Left forelimb (tissue), 1 donor: Measurements from ENCODE around the gene SCGB1D1.
"Not testable (repeated sequence)": the region's sequence is repeated elsewhere in the genome, so short reads cannot be mapped to it uniquely, and the experiment has no call there.

Experiments
- DNase-seq: peaks from one replicate; pipeline ENCODE4 v3.0.0-alpha.2; 2018; ENCODE audit warnings: low spot score

Gene SCGB1D1

DNA sequence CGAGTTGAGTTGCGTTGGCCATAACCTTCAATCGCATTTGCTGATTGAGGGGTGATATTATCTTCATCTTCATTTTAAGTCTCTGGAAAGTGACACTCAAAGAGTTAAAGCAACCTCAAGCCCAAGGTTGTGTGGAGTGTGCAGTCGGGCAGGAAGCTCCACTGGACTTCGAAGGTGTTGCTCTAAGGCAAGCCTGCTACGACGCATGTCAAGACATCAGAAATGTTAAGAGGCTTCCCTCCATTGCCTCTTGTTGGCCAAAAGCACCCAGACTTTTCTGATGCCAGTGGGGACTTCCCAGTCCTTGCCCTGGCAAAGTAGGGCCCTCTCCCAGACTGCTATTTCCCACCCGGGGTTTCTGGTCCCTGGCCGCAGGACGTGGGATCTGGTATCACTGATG lies 23.6 kb upstream of the SCGB1D1 start:
- no peak for DNase-seq

DNA sequence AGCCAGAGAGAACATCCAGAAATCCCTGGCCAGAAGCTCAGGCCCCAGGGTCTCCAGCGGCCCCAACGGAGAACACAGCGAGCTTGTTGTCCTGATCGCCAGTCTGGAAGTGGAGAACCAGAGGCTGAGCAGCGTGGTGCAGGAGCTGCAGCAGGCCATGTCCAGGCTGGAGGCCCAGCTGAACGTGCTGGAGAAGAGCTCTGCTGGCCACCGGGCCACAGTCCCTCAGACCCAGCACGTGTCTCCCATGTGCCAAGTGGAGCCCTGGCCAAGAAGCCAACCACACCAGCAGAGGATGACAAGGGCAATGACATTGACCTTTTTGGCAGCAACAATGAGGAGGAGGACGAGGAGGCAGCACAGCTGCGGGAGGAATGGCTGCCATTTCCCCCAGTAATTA lies 20.6 kb upstream of the SCGB1D1 start:
- no peak for DNase-seq

- no peak for DNase-seq
Measured at GRCh38 chr11:62169935-62170334, 20.1 kb upstream of the SCGB1D1 start.

DNA sequence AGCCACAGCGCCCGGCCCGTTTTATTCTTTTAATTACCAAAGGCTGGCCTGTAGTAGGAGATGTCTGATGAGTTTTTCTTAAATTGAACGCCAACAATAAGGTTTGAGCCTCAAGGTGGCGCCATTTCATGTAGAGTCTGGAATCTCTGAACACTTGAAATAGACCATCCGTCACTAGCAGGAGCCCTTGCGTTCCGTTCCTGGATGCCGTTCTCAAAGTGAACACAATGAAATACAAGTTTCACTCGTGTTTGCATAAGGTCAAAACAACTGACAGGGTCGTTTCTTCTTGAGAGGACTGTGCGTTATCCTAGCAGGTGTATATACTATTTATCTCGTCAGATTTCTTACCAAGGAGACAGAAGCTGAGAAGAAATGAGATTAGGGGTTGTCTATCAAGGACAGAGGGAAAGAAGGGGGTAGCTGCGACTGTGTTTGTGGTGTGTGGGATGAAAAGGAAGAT lies 18.7 kb upstream of the SCGB1D1 start:
- DNase-seq: no peak

- DNase-seq: no peak
Measured at GRCh38 chr11:62172294-62172693, 17.7 kb upstream of the SCGB1D1 start.

- no peak for DNase-seq
Measured at GRCh38 chr11:62176766-62177165, 13.2 kb upstream of the SCGB1D1 start.

DNA sequence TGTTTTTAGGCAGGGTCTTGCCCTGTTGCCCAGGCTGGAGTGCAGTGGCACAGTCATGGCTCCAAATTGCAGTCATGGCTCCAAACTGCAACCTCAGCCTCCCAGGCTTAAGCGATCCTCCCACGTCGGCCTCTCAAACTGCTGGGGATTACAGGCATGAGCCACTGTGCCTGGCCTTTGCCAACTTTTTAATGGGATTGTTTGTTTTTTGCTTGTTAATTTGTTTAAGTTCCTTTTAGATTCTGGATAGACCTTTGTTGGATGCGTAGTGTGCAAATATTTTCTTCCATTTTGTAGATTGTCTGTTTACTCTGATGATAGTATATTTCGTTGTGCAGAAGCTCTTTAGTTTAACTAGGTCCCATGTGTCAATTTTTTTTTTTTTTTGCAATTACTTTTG lies 10.0 kb upstream of the SCGB1D1 start:
- DNase-seq: no peak

DNA sequence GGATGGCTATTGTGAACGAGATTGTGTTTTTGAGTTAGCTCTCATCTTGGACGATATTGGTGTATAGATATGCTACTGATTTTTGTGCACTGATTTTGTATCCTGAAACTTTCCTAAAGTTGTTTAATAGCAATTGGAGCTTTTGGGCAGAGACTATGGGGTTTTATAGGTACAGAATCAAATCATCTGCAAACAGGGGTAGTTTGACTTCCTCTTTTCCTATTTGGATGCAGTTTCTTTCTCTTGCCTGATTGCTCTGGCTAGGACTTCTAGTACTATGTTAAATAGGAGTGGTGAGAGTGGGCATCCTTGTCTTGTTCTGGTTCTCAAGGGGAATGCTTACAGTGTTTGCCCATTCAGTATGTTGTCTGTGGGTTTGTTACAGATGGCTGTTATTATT lies 8.9 kb upstream of the SCGB1D1 start:
- no peak for DNase-seq

GRCh38 chr11:62182147-62182891 lies 7.7 kb upstream of the SCGB1D1 start:
- DNase-seq: no peak

DNA sequence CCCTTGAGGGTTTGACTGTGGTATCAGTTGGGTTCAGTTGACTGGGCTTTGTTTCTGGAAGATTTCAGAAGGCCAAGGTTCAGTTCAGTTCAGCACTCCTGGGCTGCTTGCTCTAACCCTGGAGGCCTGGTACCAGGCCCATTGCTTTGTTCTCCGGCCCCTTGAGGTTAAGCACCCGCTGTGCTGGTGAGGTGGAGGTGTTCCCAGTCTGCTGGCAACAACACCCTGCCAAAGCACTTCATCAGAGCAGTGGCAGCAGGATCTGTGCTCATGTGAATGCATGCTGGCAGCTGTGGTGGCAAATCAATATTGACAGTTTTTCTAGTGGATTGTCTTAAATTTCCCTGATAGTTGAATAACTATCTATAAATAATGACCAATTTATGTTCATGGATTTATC lies 3.8 kb upstream of the SCGB1D1 start:
- no peak for DNase-seq

DNA sequence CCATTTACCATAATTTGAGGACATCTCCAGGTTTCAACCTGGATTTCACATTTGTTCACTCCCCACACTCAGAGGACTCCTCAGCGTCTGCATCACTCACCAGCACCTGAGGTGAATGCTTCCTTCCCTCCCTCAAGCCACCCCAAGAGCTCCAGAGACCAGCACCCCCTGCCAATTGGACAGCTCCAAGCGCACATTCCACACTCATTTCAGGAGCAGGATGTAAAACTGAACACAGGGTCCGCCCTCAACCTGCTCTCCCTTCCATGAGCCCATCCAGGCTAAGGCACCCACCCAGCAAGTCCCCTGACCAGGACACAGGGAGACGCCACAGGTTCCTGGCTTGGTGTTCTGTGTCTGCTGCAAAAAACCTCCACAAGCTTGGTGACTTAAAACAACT lies 3.9 kb downstream of the SCGB1D1 start:
- DNase-seq: no peak

GRCh38 chr11:62195010-62195409 lies 5.0 kb downstream of the SCGB1D1 start:
- DNase-seq: not testable (repeated sequence)

DNA sequence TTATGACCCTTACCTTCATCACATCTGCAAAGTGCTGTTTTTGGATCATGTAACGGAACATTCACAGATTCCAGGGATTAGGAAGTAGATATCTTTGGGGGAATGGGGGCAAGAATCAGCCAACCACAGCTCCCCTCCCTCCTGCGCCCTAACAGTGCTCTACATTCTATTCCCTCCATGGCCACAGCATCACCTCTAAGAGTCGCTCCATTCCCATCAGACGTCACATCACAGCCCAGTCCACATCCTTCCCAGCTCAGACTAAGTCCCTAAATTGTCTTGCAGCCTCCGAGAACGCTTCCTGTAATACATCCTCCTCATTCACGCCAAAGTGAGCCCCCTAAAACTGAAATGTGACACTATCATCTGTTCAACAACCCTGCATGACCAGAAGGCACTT lies 5.9 kb downstream of the SCGB1D1 start:
- no peak for DNase-seq

GRCh38 chr11:62197400-62197799 lies 7.4 kb downstream of the SCGB1D1 start:
- DNase-seq: not testable (repeated sequence)

DNA sequence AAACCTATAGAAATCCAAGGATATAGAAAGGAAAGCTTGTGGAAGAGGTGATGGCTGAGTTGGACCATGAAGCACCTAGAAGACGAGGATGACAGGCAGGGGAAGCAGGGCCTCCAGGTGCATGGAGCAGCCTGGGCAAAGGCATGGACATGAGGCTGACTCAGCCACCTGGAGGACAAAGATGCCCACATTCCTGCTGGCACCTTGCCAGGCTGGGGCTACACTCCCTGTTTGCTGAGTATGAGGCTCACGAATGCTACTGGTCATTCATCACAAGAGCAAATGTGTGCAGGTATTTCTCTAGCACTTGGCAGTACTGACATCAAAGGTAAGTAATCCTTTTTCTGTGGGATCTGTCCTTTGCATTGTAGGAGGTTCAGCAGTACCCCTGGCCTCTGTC lies 11.4 kb downstream of the SCGB1D1 start:
- DNase-seq: no peak

DNA sequence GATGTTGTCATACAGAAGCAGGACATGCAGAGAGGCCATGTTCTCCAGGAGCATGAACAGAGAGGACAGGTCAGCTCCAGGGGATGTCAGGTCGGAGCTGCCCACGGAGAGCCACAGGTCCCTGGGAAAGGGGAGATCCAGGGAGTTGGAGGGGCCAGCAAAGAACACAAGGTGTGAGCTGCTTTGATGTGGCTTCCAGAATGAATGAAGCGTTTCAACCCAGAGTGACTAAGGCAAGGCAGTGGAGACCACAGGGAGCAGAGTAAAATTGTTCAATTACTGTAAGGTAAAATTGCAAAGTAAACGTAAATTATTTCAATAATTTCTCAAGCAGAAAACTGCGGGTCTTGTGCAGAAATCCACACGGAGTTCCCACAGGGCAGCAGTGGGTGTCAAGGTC lies 12.9 kb downstream of the SCGB1D1 start:
- no peak for DNase-seq

- DNase-seq: no peak
Measured at GRCh38 chr11:62204430-62204829, 14.4 kb downstream of the SCGB1D1 start.

GRCh38 chr11:62205441-62205840 lies 15.4 kb downstream of the SCGB1D1 start:
- no peak for DNase-seq

DNA sequence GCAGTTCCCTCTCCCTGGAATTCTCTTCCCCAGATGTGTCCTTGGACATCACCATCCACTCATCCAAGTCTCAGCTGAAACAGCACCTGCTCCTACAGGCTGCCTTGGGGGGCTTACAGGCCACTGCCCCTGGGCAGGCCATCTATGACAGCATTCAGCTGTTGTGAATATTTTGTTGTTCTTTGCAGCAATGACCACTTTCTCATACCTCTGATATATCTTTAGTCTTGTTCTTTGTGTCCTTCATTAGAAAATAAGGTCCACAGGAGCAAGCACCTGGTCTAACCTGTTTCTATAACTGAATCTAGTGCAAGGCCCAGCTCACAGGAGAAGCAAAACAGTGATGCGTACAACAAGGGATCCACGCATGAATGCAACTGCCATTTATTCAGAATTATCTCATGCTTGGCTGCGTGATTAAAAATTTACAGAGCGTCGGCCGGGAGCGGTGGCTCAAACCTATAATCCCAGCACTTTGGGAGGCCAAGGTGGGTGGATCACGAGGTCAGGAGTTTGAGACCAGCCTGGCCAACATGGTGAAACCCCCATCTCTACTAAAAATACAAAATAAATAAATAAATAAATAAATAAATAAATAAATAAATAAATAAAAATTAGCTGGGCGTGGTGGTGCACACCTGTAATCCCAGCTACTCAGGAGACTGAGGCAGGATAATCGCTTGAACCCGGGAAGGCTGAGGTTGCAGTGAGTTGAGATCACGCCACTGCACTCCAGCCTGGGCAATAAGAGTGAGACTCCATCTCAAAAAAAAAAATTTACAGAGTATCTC lies 16.5 kb downstream of the SCGB1D1 start:
- DNase-seq: not testable (repeated sequence)

GRCh38 chr11:62208785-62209144 lies 18.7 kb downstream of the SCGB1D1 start:
- DNase-seq: no peak

DNA sequence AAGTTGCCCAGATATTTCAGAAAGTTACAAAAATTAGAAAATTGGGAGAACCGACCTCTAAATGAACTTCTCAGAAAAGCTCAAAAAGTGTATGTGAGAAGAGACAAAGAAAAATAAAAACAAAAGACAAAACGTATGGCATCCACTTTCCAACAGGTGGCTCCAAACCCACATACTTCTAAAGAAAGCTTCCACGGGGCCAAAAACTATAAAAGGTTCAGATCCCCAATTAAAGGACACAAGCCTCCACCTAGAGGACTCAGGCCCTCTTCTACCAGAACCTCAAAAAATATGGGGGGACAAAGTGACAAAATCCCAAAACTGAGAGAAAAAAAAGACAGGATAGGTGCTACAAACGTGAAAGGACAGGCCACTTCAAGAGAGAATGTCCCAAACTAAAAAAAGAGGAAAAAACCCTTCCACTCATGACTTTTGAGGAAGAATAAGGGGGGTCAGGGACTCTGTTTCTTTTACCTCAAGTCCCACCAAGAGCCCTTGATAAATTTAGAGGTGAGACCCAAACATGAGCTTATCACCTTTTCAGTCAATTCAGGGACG lies 27.3 kb downstream of the SCGB1D1 start:
- no peak for DNase-seq

DNA sequence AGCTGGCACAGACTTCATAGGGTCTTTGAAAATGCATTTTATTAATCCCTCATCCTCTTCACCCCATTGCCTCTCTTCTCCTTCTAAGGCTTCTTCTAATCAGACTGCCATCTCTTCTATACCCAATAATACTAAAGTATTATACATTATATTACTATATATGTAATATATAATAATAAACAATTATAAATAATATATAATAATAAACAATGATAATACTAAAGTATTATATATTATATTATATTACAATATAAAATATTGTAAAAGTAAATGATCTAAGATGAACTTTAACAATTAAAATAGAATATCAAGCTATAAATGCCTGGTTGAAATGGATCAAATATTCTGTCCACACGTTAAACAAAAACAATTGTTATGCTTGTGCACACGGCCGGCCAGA lies 31.5 kb downstream of the SCGB1D1 start:
- no peak for DNase-seq

GRCh38 chr11:62223095-62223494 lies 33.1 kb downstream of the SCGB1D1 start:
- no peak for DNase-seq
